WTC11 (cell line): ENCODE data around the gene RBSN. TPM values are rescaled to one million over a fixed set of nuclear protein-coding genes. Genes with fewer than 3 reads are reported as not detected.

Experiments used
- ATAC-seq: fragments of 200-7000 bp; cut with Tn5 transposase; 2 replicates; pipeline ENCODE4 v1.10.0; 2021; ENCODE audit warnings: mild to moderate bottlenecking, moderate library complexity
- CTCF ChIA-PET: fragments of 300-600 bp; sonication (Branson Sonifier 250); formaldehyde crosslinking; loops from one replicate; lab custom pipeline; 2021; ENCODE audit warnings: antibody characterized with exemption; lab: Charles Lee
- POLR2A ChIA-PET: fragments of 350-600 bp; sonication (Branson Sonifier 250); formaldehyde crosslinking; loops from one replicate; lab custom pipeline; 2021; ENCODE audit warnings: antibody characterized with exemption; lab: Charles Lee
- DNase-seq: peaks from one replicate; pipeline ENCODE4 v3.0.0; 2021; ENCODE audit warnings: low spot score
- H3K27ac Mint-ChIP-seq: 2 replicates; pipeline ENCODE4 v1.8.0; 2021; ENCODE audit warnings: mixed read lengths
- H3K27me3 Mint-ChIP-seq: 2 replicates; pipeline ENCODE4 v1.8.0; 2021; ENCODE audit warnings: low read depth, mild to moderate bottlenecking, moderate library complexity, mixed read lengths
- H3K36me3 Mint-ChIP-seq: 2 replicates; pipeline ENCODE4 v1.8.0; 2021; ENCODE audit warnings: mixed read lengths
- H3K4me1 Mint-ChIP-seq: 2 replicates; pipeline ENCODE4 v1.8.0; 2022; ENCODE audit warnings: mixed read lengths
- H3K4me3 Mint-ChIP-seq: 2 replicates; pipeline ENCODE4 v1.8.0; 2021; ENCODE audit warnings: mild to moderate bottlenecking, moderate library complexity, mixed read lengths
- H3K9me3 Mint-ChIP-seq: 2 replicates; pipeline ENCODE4 v1.8.0; 2021; ENCODE audit warnings: mixed read lengths
- ARID4B ChIP-seq: sonication (generic); formaldehyde crosslinking; IDR thresholded peaks from 2 replicates; pipeline ENCODE4 v1.8.0; 2023; ENCODE audit warnings: missing genetic modification reagents, mild to moderate bottlenecking, borderline replicate concordance
- ATF1 ChIP-seq: sonication (generic); formaldehyde crosslinking; IDR thresholded peaks from 2 replicates; pipeline ENCODE4 v1.8.1; 2023; ENCODE audit warnings: mild to moderate bottlenecking, moderate library complexity, missing genetic modification reagents
- E2F1 ChIP-seq: sonication (generic); formaldehyde crosslinking; IDR thresholded peaks from 2 replicates; pipeline ENCODE4 v1.8.0; 2022; ENCODE audit warnings: mild to moderate bottlenecking, missing genetic modification reagents
- E2F4 ChIP-seq: sonication (generic); formaldehyde crosslinking; IDR thresholded peaks from 2 replicates; pipeline ENCODE4 v1.8.1; 2022; ENCODE audit warnings: low read depth, mild to moderate bottlenecking, moderate library complexity, missing genetic modification reagents, borderline replicate concordance
- FOXJ3 ChIP-seq: sonication (generic); formaldehyde crosslinking; IDR thresholded peaks from 2 replicates; pipeline ENCODE4 v1.9.0; 2021; ENCODE audit warnings: missing genetic modification reagents, mild to moderate bottlenecking, borderline replicate concordance
- FOXK1 ChIP-seq: sonication (generic); formaldehyde crosslinking; IDR thresholded peaks from 2 replicates; pipeline ENCODE4 v1.8.0; 2022; ENCODE audit warnings: mild to moderate bottlenecking, moderate library complexity, missing genetic modification reagents
- FOXP4 ChIP-seq: sonication (generic); formaldehyde crosslinking; IDR thresholded peaks from 2 replicates; pipeline ENCODE4 v1.8.0; 2022; ENCODE audit warnings: mild to moderate bottlenecking, missing genetic modification reagents
- GABPB1 ChIP-seq: sonication (generic); formaldehyde crosslinking; IDR thresholded peaks from 2 replicates; pipeline ENCODE4 v1.8.1; 2023; ENCODE audit warnings: mild to moderate bottlenecking, missing genetic modification reagents
- JUN ChIP-seq: sonication (generic); formaldehyde crosslinking; IDR thresholded peaks from 2 replicates; pipeline ENCODE4 v1.8.0; 2023; ENCODE audit warnings: mild to moderate bottlenecking, missing genetic modification reagents
- MXD4 ChIP-seq: fragments of 250-450 bp; sonication (Bioruptor Pico); IDR thresholded peaks from 2 replicates; pipeline ENCODE4 v1.8.0; 2021; ENCODE audit warnings: mild to moderate bottlenecking, moderate library complexity, borderline replicate concordance
- NR1H2 ChIP-seq: sonication (generic); formaldehyde crosslinking; IDR thresholded peaks from 2 replicates; pipeline ENCODE4 v1.9.0; 2021; ENCODE audit warnings: mild to moderate bottlenecking, moderate library complexity, missing genetic modification reagents
- TEAD1 ChIP-seq: sonication (generic); formaldehyde crosslinking; IDR thresholded peaks from 2 replicates; pipeline ENCODE4 v1.8.0; 2022; ENCODE audit warnings: mild to moderate bottlenecking, missing genetic modification reagents
- TEAD4 ChIP-seq: sonication (generic); formaldehyde crosslinking; IDR thresholded peaks from 2 replicates; pipeline ENCODE4 v1.8.0; 2022; ENCODE audit warnings: mild to moderate bottlenecking, missing genetic modification reagents
- USF1 ChIP-seq: sonication (generic); formaldehyde crosslinking; IDR thresholded peaks from 2 replicates; pipeline ENCODE4 v1.8.0; 2022; ENCODE audit warnings: mild to moderate bottlenecking, missing genetic modification reagents
- ZNF219 ChIP-seq: sonication (generic); formaldehyde crosslinking; IDR thresholded peaks from 2 replicates; pipeline ENCODE4 v1.8.0; 2023; ENCODE audit warnings: missing genetic modification reagents, mild to moderate bottlenecking, borderline replicate concordance
- ZNF232 ChIP-seq: sonication (generic); formaldehyde crosslinking; IDR thresholded peaks from 2 replicates; pipeline ENCODE4 v1.8.0; 2022; ENCODE audit warnings: mild to moderate bottlenecking, missing genetic modification reagents
- ZNF416 ChIP-seq: fragments of 250-450 bp; sonication (Bioruptor Pico); IDR thresholded peaks from 2 replicates; pipeline ENCODE4 v1.9.0; 2021; ENCODE audit warnings: mild to moderate bottlenecking, inconsistent platforms
- ZNF671 ChIP-seq: fragments of 250-450 bp; sonication (Bioruptor Pico); IDR thresholded peaks from 2 replicates; pipeline ENCODE4 v1.8.0; 2021; ENCODE audit warnings: mild to moderate bottlenecking
- total RNA-seq: library from RNA; stranded (reverse); gene quantifications from 3 replicates; pipeline ENCODE4 v1.2.3, GENCODE V29; 2021
- TF ChIP-seq, protein P1 (sequence below): sonication (generic); formaldehyde crosslinking; IDR thresholded peaks from 2 replicates; pipeline ENCODE4 v1.8.1; 2023; ENCODE audit warnings: mild to moderate bottlenecking, missing genetic modification reagents
- TF ChIP-seq, protein P2 (sequence below): sonication (generic); formaldehyde crosslinking; IDR thresholded peaks from 2 replicates; pipeline ENCODE4 v1.8.0; 2023; ENCODE audit warnings: missing genetic modification reagents
- TF ChIP-seq, protein P3 (sequence below): sonication (generic); formaldehyde crosslinking; IDR thresholded peaks from 2 replicates; pipeline ENCODE4 v1.8.1; 2023; ENCODE audit warnings: mild to moderate bottlenecking, moderate library complexity, missing genetic modification reagents

RBSN gene
- total RNA-seq, 1 experiment from 2014 or later = 24.2 TPM

GRCh38 chr3:15040844-15041243, 58.1 kb downstream of the RBSN start:
- no peak for DNase-seq
- POLR2A ChIA-PET = no interaction called here
- Mint-ChIP-seq H3K27me3 (no peaks in the 10 kb centered on the region), H3K36me3 (peaks cover 75% of the 10 kb centered on the region), H3K27ac (no peak overlapping the region), H3K4me3 (no peak overlapping the region)
- CTCF ChIA-PET = no interaction called here
- TF ChIP-seq ZNF232 (no peak), USF1 (CRISPR knock-in tag) (no peak), NR1H2 (CRISPR knock-in tag) (no peak), E2F1 (CRISPR knock-in tag) (no peak)
- TF ChIP-seq, all 79 proteins: peak for 0
- Mint-ChIP-seq H3K4me1 (no peaks in the 10 kb centered on the region), H3K9me3 (no peaks in the 10 kb centered on the region)
- ATAC-seq = no peak

GRCh38 chr3:15038306-15038705, 60.6 kb downstream of the RBSN start:
- ATAC-seq (no peak), DNase-seq (no peak)
- Mint-ChIP-seq H3K4me3 (no peak overlapping the region), H3K27me3 (no peaks in the 10 kb centered on the region), H3K27ac (no peak overlapping the region), H3K36me3 (peaks cover 67% of the 10 kb centered on the region), H3K4me1 (no peaks in the 10 kb centered on the region)
- POLR2A ChIA-PET = no interaction called here
- TF ChIP-seq MXD4 (no peak), FOXP4 (no peak), FOXJ3 (CRISPR knock-in tag) (no peak), GABPB1 (no peak), ZNF671 (CRISPR knock-in tag) (no peak), ZNF219 (CRISPR knock-in tag) (no peak), TEAD4 (no peak), ATF1 (CRISPR knock-in tag) (no peak), TEAD1 (no peak), FOXK1 (CRISPR knock-in tag) (no peak), JUN (CRISPR knock-in tag) (no peak), ZNF416 (no peak), ARID4B (CRISPR knock-in tag) (no peak), E2F4 (CRISPR knock-in tag) (no peak)
- TF ChIP-seq, protein P1, sequence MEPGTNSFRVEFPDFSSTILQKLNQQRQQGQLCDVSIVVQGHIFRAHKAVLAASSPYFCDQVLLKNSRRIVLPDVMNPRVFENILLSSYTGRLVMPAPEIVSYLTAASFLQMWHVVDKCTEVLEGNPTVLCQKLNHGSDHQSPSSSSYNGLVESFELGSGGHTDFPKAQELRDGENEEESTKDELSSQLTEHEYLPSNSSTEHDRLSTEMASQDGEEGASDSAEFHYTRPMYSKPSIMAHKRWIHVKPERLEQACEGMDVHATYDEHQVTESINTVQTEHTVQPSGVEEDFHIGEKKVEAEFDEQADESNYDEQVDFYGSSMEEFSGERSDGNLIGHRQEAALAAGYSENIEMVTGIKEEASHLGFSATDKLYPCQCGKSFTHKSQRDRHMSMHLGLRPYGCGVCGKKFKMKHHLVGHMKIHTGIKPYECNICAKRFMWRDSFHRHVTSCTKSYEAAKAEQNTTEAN (CRISPR knock-in tag) = no peak
- TF ChIP-seq, protein P2, sequence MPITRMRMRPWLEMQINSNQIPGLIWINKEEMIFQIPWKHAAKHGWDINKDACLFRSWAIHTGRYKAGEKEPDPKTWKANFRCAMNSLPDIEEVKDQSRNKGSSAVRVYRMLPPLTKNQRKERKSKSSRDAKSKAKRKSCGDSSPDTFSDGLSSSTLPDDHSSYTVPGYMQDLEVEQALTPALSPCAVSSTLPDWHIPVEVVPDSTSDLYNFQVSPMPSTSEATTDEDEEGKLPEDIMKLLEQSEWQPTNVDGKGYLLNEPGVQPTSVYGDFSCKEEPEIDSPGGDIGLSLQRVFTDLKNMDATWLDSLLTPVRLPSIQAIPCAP = no peak
- TF ChIP-seq, protein P3, sequence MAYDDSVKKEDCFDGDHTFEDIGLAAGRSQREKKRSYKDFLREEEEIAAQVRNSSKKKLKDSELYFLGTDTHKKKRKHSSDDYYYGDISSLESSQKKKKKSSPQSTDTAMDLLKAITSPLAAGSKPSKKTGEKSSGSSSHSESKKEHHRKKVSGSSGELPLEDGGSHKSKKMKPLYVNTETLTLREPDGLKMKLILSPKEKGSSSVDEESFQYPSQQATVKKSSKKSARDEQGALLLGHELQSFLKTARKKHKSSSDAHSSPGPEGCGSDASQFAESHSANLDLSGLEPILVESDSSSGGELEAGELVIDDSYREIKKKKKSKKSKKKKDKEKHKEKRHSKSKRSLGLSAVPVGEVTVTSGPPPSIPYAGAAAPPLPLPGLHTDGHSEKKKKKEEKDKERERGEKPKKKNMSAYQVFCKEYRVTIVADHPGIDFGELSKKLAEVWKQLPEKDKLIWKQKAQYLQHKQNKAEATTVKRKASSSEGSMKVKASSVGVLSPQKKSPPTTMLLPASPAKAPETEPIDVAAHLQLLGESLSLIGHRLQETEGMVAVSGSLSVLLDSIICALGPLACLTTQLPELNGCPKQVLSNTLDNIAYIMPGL (CRISPR knock-in tag) = no peak
- TF ChIP-seq, all 79 proteins: peak for 0
- no peaks in the 10 kb centered on the region for H3K9me3 Mint-ChIP-seq
- CTCF ChIA-PET = interaction anchor here (2.3 kb wide), 1 partner anchor 13 kb away, joined by 8 read pairs; no protein-coding TSS in a partner anchor
